ENCODE data around the gene FAHD2B.
"Not testable (repeated sequence)": the region's sequence is repeated elsewhere in the genome, so short reads cannot be mapped to it uniquely, and the experiment has no call there.

The FAHD2B gene

GRCh38 chr2:97068074-97068473 lies 26.6 kb downstream of the FAHD2B start:
- DNase-seq (ENCODE audit: low read depth in 2 of 2): no peak

- no peak for DNase-seq (ENCODE audit: low read depth in 2 of 2)
Observed at GRCh38 chr2:97067279-97068004, 27.2 kb downstream of the FAHD2B start.

- not testable (repeated sequence) for DNase-seq (ENCODE audit: low read depth in 2 of 2)
Observed at GRCh38 chr2:97066030-97066429, 28.7 kb downstream of the FAHD2B start.

- DNase-seq (ENCODE audit: low read depth in 2 of 2): not testable (repeated sequence)
Observed at GRCh38 chr2:97062020-97062419, 32.7 kb downstream of the FAHD2B start.

GRCh38 chr2:97059782-97060181 lies 34.9 kb downstream of the FAHD2B start:
- DNase-seq (ENCODE audit: low read depth in 2 of 2): not testable (repeated sequence)

GRCh38 chr2:97056150-97056549 lies 38.5 kb downstream of the FAHD2B start:
- DNase-seq (ENCODE audit: low read depth in 2 of 2): not testable (repeated sequence)

GRCh38 chr2:97050032-97050431 lies 44.6 kb downstream of the FAHD2B start:
- DNase-seq (ENCODE audit: low read depth in 2 of 2): not testable (repeated sequence)

- DNase-seq (ENCODE audit: low read depth in 2 of 2): not testable (repeated sequence)
Observed at GRCh38 chr2:97048448-97048847, 46.2 kb downstream of the FAHD2B start.

- DNase-seq (ENCODE audit: low read depth in 2 of 2): not testable (repeated sequence)
Observed at GRCh38 chr2:97046676-97047075, 48.0 kb downstream of the FAHD2B start.

- DNase-seq (ENCODE audit: low read depth in 2 of 2): not testable (repeated sequence)
Observed at GRCh38 chr2:97045895-97046499, 48.7 kb downstream of the FAHD2B start.

All from stimulated activated CD4-positive, alpha-beta T cell treated with anti-CD3 and anti-CD28 coated beads, Interleukin-1b, Interleukin-23, amount 100 ng/mL, for 4 hours (primary cell).